K562 treated with DMSO at 1 percent for 48 hours (cell line): ENCODE measurements around the gene OR4K15. TPM values are rescaled to one million over a fixed set of nuclear protein-coding genes. Genes with fewer than 3 reads are reported as not detected.

Experiments
- total RNA-seq: library from RNA; unstranded; fragments of 300-600 nt; gene quantifications from 2 replicates; pipeline ENCODE4 v1.2.3, GENCODE V29; 2022; ENCODE audit warnings: low replicate concordance; ENCODE audit errors: extremely low read depth

Gene OR4K15
- total RNA-seq: not detected in 2 replicates

GRCh38 chr14:19975291-19975690 lies at the start of gene OR4K15:
OR4K15 (plus strand) TSS chr14:19975591; CDS start chr14:19975591, 0 bp downstream.

GRCh38 chr14:19930617-19931016 lies 44.8 kb upstream of the OR4K15 start, which contains the start of gene OR4K1:
OR4K1 (plus strand) TSS chr14:19930917; CDS start chr14:19935667, 4,750 bp downstream.

GRCh38 chr14:20001863-20002262 lies 26.5 kb downstream of the OR4K15 start, which contains the start of gene OR4Q2:
OR4Q2 (plus strand) TSS chr14:20002163.

GRCh38 chr14:20019257-20019865 lies 44.0 kb downstream of the OR4K15 start, which contains the start of gene OR4K14:
OR4K14 (minus strand) TSS chr14:20019307; CDS start chr14:20015193, 4,114 bp downstream.

Other genes starting within 250 kb of the OR4K15 start
- gene OR4Q3, start 232.0 kb upstream of the OR4K15 start, total RNA-seq: not detected in 2 replicates
- gene OR4M1, start 202.1 kb upstream of the OR4K15 start, total RNA-seq: not detected in 2 replicates
- not detected in 2 replicates for gene OR4N2, start 171.8 kb upstream of the OR4K15 start, total RNA-seq
- not detected in 2 replicates for gene OR4K2, start 100.4 kb upstream of the OR4K15 start, total RNA-seq
- not detected in 2 replicates for gene OR4K5, start 55.0 kb upstream of the OR4K15 start, total RNA-seq
- gene OR4K1, start 44.7 kb upstream of the OR4K15 start, total RNA-seq: not detected in 2 replicates
- gene OR4Q2, start 26.6 kb downstream of the OR4K15 start, total RNA-seq: not detected in 2 replicates
- gene OR4K14, start 43.7 kb downstream of the OR4K15 start, total RNA-seq: not detected in 2 replicates
- gene OR4K13, start 60.4 kb downstream of the OR4K15 start, total RNA-seq: not detected in 2 replicates
- gene OR4L1, start 84.5 kb downstream of the OR4K15 start, total RNA-seq: not detected in 2 replicates
- not detected in 2 replicates for gene OR4K17, start 135.1 kb downstream of the OR4K15 start, total RNA-seq
- gene OR4N5, start 163.2 kb downstream of the OR4K15 start, total RNA-seq: not detected in 2 replicates
- gene OR11G2, start 215.3 kb downstream of the OR4K15 start, total RNA-seq: not detected in 2 replicates
- not detected in 2 replicates for gene OR11H6, start 248.1 kb downstream of the OR4K15 start, total RNA-seq